MCF 10A (cell line): Measurements from ENCODE around the gene ZNF273. TPM values are rescaled to one million over a fixed set of nuclear protein-coding genes. Genes with fewer than 3 reads are reported as not detected.

Experiments used
- BruUV-seq: library from RNA; stranded (reverse); fragments of 400-500 nt; replicated peaks from 2 replicates; lab custom pipeline; 2021; lab: Mats Ljungman, UMichigan
- CTCF ChIA-PET: fragments of 300-600 bp; sonication (Branson Sonifier 250); formaldehyde crosslinking; extraction: SDS; loops from one replicate; lab custom pipeline; 2021; ENCODE audit warnings: antibody characterized with exemption, inconsistent platforms; lab: Yijun Ruan, JAX
- POLR2A ChIA-PET: fragments of 300-600, 350-650 bp; sonication (Branson Sonifier 250); formaldehyde crosslinking; extraction: SDS; loops from one replicate; lab custom pipeline; 2020; ENCODE audit warnings: antibody characterized with exemption, inconsistent platforms; lab: Yijun Ruan, JAX
- DNase-seq: peaks from one replicate; pipeline ENCODE4 v3.0.0-alpha.2; 2018; ENCODE audit not compliant: unreplicated experiment
- H3K27ac Mint-ChIP-seq: one replicate; pipeline ENCODE4 v1.8.0; 2022; ENCODE audit warnings: mild to moderate bottlenecking, low read depth, mixed read lengths; ENCODE audit not compliant: unreplicated experiment
- H3K27me3 Mint-ChIP-seq: one replicate; pipeline ENCODE4 v1.8.0; 2022; ENCODE audit warnings: mixed read lengths; ENCODE audit not compliant: insufficient read depth, unreplicated experiment
- H3K36me3 Mint-ChIP-seq: one replicate; pipeline ENCODE4 v1.8.0; 2022; ENCODE audit warnings: mild to moderate bottlenecking, moderate library complexity, mixed read lengths; ENCODE audit not compliant: insufficient read depth, unreplicated experiment
- H3K4me1 Mint-ChIP-seq: one replicate; pipeline ENCODE4 v1.8.0; 2022; ENCODE audit warnings: mixed read lengths; ENCODE audit not compliant: insufficient read depth, unreplicated experiment
- H3K4me3 Mint-ChIP-seq: one replicate; pipeline ENCODE4 v1.8.0; 2022; ENCODE audit warnings: mild to moderate bottlenecking, moderate library complexity, mixed read lengths; ENCODE audit not compliant: unreplicated experiment
- H3K9me3 Mint-ChIP-seq: one replicate; pipeline ENCODE4 v1.8.0; 2022; ENCODE audit warnings: mixed read lengths; ENCODE audit not compliant: unreplicated experiment
- intact Hi-C: fragments of 100-400 bp; cut with micrococcal nuclease; formaldehyde crosslinking; loops from 2 replicates; pipeline ENCODE4 v1.14.1; 2022
- total RNA-seq: library from RNA; stranded (reverse); gene quantifications from 2 replicates; pipeline ENCODE4 v1.2.3, GENCODE V29; 2022
- TF ChIP-seq, protein P1 (sequence below): fragments of 200-600 bp; IDR thresholded peaks from one replicate; pipeline ENCODE4 v1.8.0; 2022; ENCODE audit warnings: antibody characterized with exemption, mild to moderate bottlenecking; ENCODE audit not compliant: unreplicated experiment

Gene ZNF273
- total RNA-seq, 1 experiment from 2014 or later: 2.2 TPM

GRCh38 chr7:64869912-64870562 is 33.0 kb upstream of the ZNF273 start:
- BruUV-seq: no TSS peak
- DNase-seq: no peak
- ChIA-PET CTCF (no interaction called here), POLR2A (no interaction called here)
- no peak overlapping the region for H3K27ac Mint-ChIP-seq
- no peak overlapping the region for H3K4me3 Mint-ChIP-seq
- no peaks in the 10 kb centered on the region for H3K36me3 Mint-ChIP-seq
- intact Hi-C loops: no loop called here
- TF ChIP-seq, protein P1, sequence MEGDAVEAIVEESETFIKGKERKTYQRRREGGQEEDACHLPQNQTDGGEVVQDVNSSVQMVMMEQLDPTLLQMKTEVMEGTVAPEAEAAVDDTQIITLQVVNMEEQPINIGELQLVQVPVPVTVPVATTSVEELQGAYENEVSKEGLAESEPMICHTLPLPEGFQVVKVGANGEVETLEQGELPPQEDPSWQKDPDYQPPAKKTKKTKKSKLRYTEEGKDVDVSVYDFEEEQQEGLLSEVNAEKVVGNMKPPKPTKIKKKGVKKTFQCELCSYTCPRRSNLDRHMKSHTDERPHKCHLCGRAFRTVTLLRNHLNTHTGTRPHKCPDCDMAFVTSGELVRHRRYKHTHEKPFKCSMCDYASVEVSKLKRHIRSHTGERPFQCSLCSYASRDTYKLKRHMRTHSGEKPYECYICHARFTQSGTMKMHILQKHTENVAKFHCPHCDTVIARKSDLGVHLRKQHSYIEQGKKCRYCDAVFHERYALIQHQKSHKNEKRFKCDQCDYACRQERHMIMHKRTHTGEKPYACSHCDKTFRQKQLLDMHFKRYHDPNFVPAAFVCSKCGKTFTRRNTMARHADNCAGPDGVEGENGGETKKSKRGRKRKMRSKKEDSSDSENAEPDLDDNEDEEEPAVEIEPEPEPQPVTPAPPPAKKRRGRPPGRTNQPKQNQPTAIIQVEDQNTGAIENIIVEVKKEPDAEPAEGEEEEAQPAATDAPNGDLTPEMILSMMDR: no peak
- H3K4me1 Mint-ChIP-seq: no peaks in the 10 kb centered on the region
- H3K27me3 Mint-ChIP-seq: no peaks in the 10 kb centered on the region
- peaks cover 21% of the 10 kb centered on the region for H3K9me3 Mint-ChIP-seq

DNA sequence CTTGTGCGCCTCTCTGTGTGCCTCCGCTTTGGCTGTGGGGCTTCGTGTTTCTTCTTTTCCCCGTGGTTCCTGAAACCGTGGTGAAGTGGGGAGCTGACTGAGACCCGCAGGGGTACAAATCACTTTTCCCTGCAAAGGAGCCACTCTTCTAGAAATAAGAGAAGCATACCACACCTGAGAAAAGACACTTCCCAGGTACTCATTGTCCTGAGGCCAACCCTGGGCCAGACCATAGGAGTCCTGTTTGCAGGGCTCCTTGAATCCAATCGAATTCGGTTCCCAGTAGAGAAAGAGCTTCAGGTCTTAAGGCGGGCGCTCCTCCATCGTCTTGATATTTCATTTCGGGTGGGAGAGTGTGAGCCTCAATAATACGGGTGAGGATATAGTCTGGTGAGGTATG is 32.4 kb upstream of the ZNF273 start:
- no TSS peak for BruUV-seq
- Mint-ChIP-seq H3K9me3 (peaks cover 21% of the 10 kb centered on the region), H3K27ac (no peak overlapping the region), H3K36me3 (no peaks in the 10 kb centered on the region), H3K4me1 (no peaks in the 10 kb centered on the region), H3K27me3 (no peaks in the 10 kb centered on the region), H3K4me3 (no peak overlapping the region)
- TF ChIP-seq, protein P1: no peak
- ChIA-PET CTCF (interaction anchor here (0.6 to 0.7 kb wide), 2 partner anchors 20 to 164 kb away, joined by 3 read pairs; no protein-coding TSS in a partner anchor), POLR2A (no interaction called here)
- DNase-seq: no peak
- intact Hi-C loops: no loop called here

- no TSS peak for BruUV-seq
- no peaks in the 10 kb centered on the region for H3K4me1 Mint-ChIP-seq
- H3K4me3 Mint-ChIP-seq: no peak overlapping the region
- no peaks in the 10 kb centered on the region for H3K36me3 Mint-ChIP-seq
- H3K27me3 Mint-ChIP-seq: no peaks in the 10 kb centered on the region
- H3K27ac Mint-ChIP-seq: no peak overlapping the region
- ChIA-PET CTCF (interaction anchor here (0.6 kb wide), 1 partner anchor 985 kb away, joined by 3 read pairs; no protein-coding TSS in a partner anchor), POLR2A (no interaction called here)
- TF ChIP-seq, protein P1: no peak
- no peak for DNase-seq
- peaks cover 21% of the 10 kb centered on the region for H3K9me3 Mint-ChIP-seq
- intact Hi-C loops: no loop called here
Measured at GRCh38 chr7:64871761-64872160, 31.3 kb upstream of the ZNF273 start.

- Mint-ChIP-seq H3K4me1 (no peaks in the 10 kb centered on the region), H3K27me3 (no peaks in the 10 kb centered on the region), H3K36me3 (no peaks in the 10 kb centered on the region), H3K9me3 (peaks cover 19% of the 10 kb centered on the region), H3K27ac (no peak overlapping the region), H3K4me3 (no peak overlapping the region)
- ChIA-PET CTCF (no interaction called here), POLR2A (no interaction called here)
- intact Hi-C loops: no loop called here
- no TSS peak for BruUV-seq
- no peak for DNase-seq
- TF ChIP-seq, protein P1: no peak
Measured at GRCh38 chr7:64872351-64873154, 30.5 kb upstream of the ZNF273 start.
